Memory B cell (primary cell): Measurements from ENCODE around the gene C1QL4.
"Not testable (repeated sequence)": the region's sequence is repeated elsewhere in the genome, so short reads cannot be mapped to it uniquely, and the experiment has no call there.

ENCODE experiments used
- ATAC-seq: fragments of 150-1000 bp; cut with Tn5 transposase; 2 replicates; pipeline ENCODE4 v1.10.0; 2021; ENCODE audit warnings: low read depth, mild to moderate bottlenecking, moderate library complexity
- DNase-seq, 2 donors: peaks; one replicate each; pipeline ENCODE4 v3.0.0; 2022; ENCODE audit warnings: low spot score in 2 of 2
- H3K27ac Mint-ChIP-seq: one replicate; pipeline ENCODE4 v1.8.0; 2022; ENCODE audit warnings: mild to moderate bottlenecking, moderate library complexity, mixed read lengths
- H3K27me3 Mint-ChIP-seq: one replicate; pipeline ENCODE4 v1.8.0; 2022; ENCODE audit warnings: mixed read lengths
- H3K36me3 Mint-ChIP-seq: one replicate; pipeline ENCODE4 v1.8.0; 2022; ENCODE audit warnings: mild to moderate bottlenecking, mixed read lengths
- H3K4me1 Mint-ChIP-seq: one replicate; pipeline ENCODE4 v1.8.0; 2022; ENCODE audit warnings: mixed read lengths
- H3K4me3 Mint-ChIP-seq: one replicate; pipeline ENCODE4 v1.8.0; 2022; ENCODE audit warnings: mild to moderate bottlenecking, moderate library complexity, mixed read lengths
- H3K9me3 Mint-ChIP-seq: one replicate; pipeline ENCODE4 v1.8.0; 2022; ENCODE audit warnings: mixed read lengths

The C1QL4 gene

DNA sequence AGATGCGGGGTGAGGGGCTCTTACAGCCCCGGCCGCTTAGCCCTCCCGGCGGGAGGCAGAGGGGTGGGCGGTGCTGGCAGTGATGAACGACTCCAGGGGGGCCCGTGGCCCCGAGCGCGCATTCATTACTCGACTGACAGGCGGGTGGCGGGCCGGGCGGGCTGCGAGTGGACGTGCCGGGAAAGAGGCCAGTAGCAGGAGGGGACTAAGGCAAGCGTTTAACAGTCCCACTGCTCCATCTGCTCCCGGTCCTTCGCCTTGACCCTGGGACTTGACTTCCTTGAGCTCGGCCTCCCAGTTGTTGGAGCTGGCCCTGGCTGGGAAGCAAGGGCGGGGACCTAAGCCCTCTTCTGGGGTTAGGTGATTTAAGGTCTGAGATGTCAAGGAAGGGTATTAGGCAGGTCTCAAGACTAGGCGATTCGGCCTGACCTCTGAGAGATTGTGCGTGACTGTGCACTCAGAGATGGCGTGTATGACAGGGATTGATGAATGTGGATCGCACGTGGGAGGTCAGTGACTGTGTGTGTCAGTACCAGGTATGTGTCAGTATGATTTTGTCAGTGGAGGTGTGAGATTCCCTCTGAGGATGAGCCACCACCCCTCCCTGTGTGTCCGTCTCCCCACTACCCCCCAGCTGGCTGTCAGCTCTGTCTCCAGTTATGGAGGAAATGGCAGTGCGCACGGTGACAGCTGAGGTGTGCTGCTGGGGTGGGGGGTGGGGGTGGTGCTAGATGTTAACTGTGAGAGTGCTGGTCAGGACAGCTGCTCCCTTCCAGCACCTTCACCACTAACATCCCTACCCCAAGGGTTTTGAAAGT lies 6.1 kb upstream of the C1QL4 start:
- Mint-ChIP-seq H3K9me3 (no peaks in the 10 kb centered on the region), H3K27me3 (peaks cover 15% of the 10 kb centered on the region), H3K27ac (no peak overlapping the region), H3K4me1 (peaks cover 33% of the 10 kb centered on the region), H3K36me3 (no peaks in the 10 kb centered on the region), H3K4me3 (peak overlapping the region; percentile 70)
- ATAC-seq (no peak), DNase-seq (peak in 1 of 2 donors; percentile 35)

DNA sequence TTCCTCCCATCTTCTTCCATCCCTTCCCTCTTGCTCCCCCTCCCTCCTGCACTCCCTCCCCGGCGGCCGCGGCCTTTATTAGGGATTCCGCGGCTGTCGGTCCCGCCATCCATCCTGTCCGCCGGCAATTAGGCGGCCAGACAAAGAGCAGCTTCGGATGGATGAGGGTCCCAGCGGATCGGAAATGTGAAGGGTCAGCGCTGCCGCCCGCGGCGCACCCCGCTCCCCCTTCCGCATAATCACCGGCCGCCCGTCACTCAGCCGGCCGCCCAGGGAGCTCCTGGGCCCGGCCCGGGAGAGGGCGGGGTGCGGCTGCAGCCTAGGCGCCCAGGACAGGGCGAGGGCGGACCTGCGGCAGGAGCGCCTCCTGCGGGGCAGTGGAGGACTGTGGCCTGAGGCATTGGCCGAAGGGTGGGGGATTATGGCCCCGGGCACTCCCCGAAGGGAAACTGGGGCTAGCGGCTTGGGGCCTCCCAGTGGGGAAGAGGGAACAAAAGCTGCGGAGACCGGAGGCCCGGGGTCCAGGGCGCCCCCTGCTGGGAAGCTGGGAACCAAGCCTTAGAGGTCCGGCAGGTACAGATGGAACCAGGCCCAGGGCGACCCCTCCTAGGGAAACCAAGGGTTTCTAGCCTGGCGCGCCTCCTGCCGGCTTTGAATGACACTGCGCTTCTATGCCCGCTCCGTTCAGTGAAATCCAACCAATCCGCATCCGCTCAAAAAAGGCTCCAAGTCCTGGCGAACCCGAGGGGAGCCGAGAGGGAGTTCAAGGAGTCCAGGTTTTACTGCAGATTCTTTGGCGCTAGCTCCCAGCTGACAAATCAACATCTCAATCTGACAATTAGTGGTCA lies 5.3 kb upstream of the C1QL4 start:
- no peaks in the 10 kb centered on the region for H3K36me3 Mint-ChIP-seq
- peak; percentile 68 to 71 for DNase-seq
- no peaks in the 10 kb centered on the region for H3K9me3 Mint-ChIP-seq
- peaks cover 21% of the 10 kb centered on the region for H3K27me3 Mint-ChIP-seq
- H3K27ac Mint-ChIP-seq: no peak overlapping the region
- H3K4me1 Mint-ChIP-seq: peaks cover 37% of the 10 kb centered on the region
- ATAC-seq: peak; percentile 63
- H3K4me3 Mint-ChIP-seq: peak overlapping the region; percentile 70

- peaks cover 21% of the 10 kb centered on the region for H3K27me3 Mint-ChIP-seq
- no peak overlapping the region for H3K27ac Mint-ChIP-seq
- ATAC-seq (no peak), DNase-seq (no peak)
- H3K36me3 Mint-ChIP-seq: no peaks in the 10 kb centered on the region
- peaks cover 35% of the 10 kb centered on the region for H3K4me1 Mint-ChIP-seq
- H3K4me3 Mint-ChIP-seq: no peak overlapping the region
- no peaks in the 10 kb centered on the region for H3K9me3 Mint-ChIP-seq
Observed at GRCh38 chr12:49341777-49342065, 4.7 kb upstream of the C1QL4 start.

DNA sequence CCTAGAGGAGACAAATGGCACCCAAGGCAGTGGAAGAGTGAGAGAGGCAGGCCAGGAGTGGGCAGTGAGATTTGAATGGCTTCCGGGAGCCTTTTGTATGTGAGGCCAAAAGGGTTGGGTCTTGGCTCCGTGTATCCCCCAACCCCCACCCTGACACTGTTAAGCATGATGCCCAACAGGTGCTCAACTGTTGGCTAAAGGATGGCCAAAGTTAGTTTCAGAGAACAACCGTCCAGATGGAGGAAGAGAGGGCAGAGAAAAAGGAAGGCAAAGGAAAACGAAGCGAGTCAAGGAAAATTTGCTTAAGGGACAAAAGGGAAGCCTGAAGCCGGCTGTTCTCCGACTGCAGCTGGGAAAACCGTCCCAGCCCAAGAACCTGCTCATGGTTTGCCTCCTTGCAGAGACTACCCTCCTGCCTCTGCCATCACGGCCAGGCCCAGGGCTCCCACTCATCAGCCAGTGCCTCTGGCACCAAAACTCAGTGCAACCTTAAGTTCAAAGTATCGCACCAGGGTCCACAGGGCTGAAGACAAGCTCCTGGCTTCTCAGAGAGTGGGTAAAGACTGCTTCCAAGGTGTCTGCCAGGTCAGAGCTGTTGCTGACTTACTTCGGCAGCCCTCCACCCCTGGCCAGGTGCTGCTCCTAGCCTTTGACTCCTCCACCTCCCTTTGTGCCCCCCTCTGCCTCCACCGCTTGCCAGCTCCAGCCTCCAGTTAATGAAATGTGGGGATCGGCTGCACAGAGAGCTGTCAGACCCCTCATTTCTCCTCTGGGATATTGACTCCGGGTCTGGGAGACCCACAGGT lies 4.2 kb upstream of the C1QL4 start:
- H3K4me3 Mint-ChIP-seq: no peak overlapping the region
- no peak for DNase-seq
- H3K4me1 Mint-ChIP-seq: peaks cover 29% of the 10 kb centered on the region
- no peaks in the 10 kb centered on the region for H3K9me3 Mint-ChIP-seq
- no peaks in the 10 kb centered on the region for H3K36me3 Mint-ChIP-seq
- H3K27ac Mint-ChIP-seq: no peak overlapping the region
- no peak for ATAC-seq
- H3K27me3 Mint-ChIP-seq: peaks cover 16% of the 10 kb centered on the region

GRCh38 chr12:49340095-49340870 lies 3.3 kb upstream of the C1QL4 start:
- H3K36me3 Mint-ChIP-seq: no peaks in the 10 kb centered on the region
- no peak overlapping the region for H3K27ac Mint-ChIP-seq
- ATAC-seq (no peak), DNase-seq (no peak)
- H3K9me3 Mint-ChIP-seq: no peaks in the 10 kb centered on the region
- peaks cover 21% of the 10 kb centered on the region for H3K4me1 Mint-ChIP-seq
- peaks cover 20% of the 10 kb centered on the region for H3K27me3 Mint-ChIP-seq
- H3K4me3 Mint-ChIP-seq: no peak overlapping the region

DNA sequence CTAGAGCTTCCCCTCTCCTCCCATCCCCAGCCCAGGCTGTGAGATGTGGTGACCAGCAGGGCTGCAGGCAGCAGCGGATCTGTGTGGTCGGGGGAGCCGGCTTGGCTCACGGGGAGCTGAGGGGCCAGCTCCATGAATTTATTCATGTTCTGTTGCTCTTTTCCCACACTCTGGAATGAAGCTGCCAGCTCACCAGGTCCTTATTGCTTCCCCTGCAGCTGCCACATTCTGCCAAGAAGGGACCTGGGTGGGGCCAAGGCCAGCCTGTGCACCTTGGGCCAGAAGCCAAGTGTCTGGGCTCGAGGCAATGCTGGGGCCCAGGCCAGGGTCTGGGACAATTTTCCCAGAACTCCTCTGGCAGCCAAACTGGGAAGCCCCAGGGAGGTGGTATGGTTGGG lies 2.5 kb upstream of the C1QL4 start:
- Mint-ChIP-seq H3K4me3 (no peak overlapping the region), H3K36me3 (no peaks in the 10 kb centered on the region), H3K4me1 (peaks cover 21% of the 10 kb centered on the region), H3K9me3 (no peaks in the 10 kb centered on the region), H3K27ac (no peak overlapping the region), H3K27me3 (peaks cover 26% of the 10 kb centered on the region)
- DNase-seq: no peak
- ATAC-seq: no peak

DNA sequence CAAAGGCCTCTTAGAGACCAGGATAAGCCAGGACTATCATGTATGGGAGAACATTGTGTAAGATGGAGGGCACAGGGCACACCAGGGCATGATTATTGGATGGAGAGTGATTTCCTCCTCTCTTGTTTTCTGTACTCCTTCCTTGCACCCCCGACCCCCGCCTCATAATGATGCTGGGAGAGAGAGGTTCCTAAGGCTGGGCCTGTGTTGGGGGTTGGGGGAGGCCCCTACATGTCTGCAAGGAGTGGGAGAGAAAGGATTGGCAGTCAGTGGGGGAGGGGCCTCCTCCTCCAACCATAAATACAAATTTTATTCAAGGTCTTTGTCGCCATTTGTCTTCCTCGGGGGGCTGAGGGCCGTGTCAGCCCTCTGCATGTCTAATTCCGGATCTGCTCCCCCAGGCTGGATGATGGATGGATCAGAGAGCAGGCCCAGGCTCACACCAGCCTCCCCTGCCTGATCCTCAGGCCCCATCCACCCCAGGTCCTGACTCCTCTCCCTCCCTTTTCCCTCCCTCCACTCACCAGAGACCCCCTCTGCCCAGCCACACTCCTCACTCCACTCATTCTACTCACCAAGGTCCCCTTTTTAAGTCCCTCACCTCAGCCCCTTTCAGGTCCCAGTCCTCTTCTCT lies 2.0 kb upstream of the C1QL4 start:
- no peaks in the 10 kb centered on the region for H3K36me3 Mint-ChIP-seq
- DNase-seq (no peak), ATAC-seq (no peak)
- H3K27ac Mint-ChIP-seq: no peak overlapping the region
- H3K27me3 Mint-ChIP-seq: peaks cover 27% of the 10 kb centered on the region
- H3K4me3 Mint-ChIP-seq: no peak overlapping the region
- no peaks in the 10 kb centered on the region for H3K9me3 Mint-ChIP-seq
- H3K4me1 Mint-ChIP-seq: peaks cover 18% of the 10 kb centered on the region

DNA sequence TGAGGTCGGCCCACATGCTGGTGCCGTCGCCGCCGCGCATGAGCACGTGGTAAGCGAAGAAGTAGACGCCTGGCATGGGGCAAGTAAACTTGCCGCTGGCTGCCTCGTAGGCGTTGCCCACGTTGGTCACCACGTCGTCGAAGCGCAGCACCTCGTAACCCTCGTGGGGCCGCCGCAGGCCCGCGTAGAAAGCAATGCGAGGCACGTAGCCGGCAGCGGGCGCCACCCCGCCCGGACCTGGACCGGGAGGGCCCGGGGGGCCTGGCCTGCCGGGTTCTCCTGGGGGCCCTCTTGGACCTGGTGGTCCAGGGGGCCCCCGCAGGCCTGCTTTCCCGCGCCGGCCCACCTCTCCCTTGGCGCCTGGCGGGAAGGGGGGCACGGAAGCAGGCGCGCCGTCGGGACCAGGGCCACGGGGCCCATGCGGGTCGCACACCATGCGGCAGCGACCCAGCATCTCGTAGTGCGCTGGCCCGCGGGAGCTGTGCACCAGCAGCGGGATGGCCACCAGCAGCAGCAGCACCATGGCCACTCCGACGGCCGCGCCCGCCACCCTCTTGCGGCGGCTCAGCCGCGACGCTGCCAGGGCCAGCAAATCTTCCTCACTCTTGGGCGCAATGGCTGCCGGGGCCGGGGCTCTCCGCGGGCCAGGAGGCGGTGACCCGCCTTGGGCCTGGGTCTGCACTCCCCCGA lies 888 bp downstream of the C1QL4 start:
- ATAC-seq (no peak), DNase-seq (no peak)
- peaks cover 30% of the 10 kb centered on the region for H3K27me3 Mint-ChIP-seq
- H3K4me1 Mint-ChIP-seq: peaks cover 14% of the 10 kb centered on the region
- no peak overlapping the region for H3K27ac Mint-ChIP-seq
- H3K4me3 Mint-ChIP-seq: no peak overlapping the region
- H3K9me3 Mint-ChIP-seq: no peaks in the 10 kb centered on the region
- no peaks in the 10 kb centered on the region for H3K36me3 Mint-ChIP-seq

GRCh38 chr12:49335118-49335954 lies 1.7 kb downstream of the C1QL4 start:
- no peak overlapping the region for H3K27ac Mint-ChIP-seq
- H3K4me3 Mint-ChIP-seq: no peak overlapping the region
- H3K9me3 Mint-ChIP-seq: no peaks in the 10 kb centered on the region
- H3K4me1 Mint-ChIP-seq: peaks cover 14% of the 10 kb centered on the region
- H3K27me3 Mint-ChIP-seq: peaks cover 33% of the 10 kb centered on the region
- no peak for DNase-seq
- no peak for ATAC-seq
- no peaks in the 10 kb centered on the region for H3K36me3 Mint-ChIP-seq

DNA sequence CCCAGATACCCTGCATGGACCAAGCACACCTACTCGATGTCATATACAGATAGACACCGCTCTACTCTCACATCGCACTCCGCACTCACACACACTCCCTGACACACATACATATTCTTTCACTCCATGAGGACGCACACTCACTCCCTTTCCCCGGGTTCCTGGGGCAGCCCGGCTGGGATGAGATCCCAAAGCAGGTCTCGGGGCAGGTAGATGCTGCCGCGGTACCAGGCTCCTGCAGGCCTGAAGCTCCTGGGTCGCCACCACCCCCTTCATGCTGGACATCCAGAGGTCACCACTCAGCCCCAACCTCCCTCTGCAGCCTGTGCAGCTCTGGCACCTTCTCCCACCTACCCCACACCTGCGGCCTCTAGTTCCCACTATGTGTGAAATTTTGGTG lies 2.3 kb downstream of the C1QL4 start:
- Mint-ChIP-seq H3K27ac (no peak overlapping the region), H3K36me3 (no peaks in the 10 kb centered on the region), H3K4me1 (peaks cover 14% of the 10 kb centered on the region), H3K9me3 (no peaks in the 10 kb centered on the region), H3K4me3 (no peak overlapping the region), H3K27me3 (peaks cover 33% of the 10 kb centered on the region)
- ATAC-seq (no peak), DNase-seq (no peak)

DNA sequence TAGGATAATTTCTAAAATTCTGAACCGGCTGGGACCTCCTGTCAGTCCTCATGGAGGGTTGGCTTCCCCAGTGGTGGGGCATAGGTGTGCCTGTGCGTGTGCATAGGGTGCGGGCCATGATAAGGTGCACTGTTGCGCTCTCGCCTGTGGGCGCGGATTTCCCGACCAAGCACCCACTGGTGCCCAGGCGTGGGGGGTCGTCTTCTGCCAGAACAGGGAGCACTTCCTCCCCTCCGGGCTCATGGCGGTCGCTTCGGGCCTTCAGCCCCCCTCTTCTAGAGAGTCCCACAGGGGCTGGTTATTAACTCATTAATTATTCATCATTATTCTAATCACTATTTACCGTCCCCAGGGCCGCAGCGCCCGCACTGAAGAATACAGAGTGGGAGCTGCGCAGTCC lies 2.8 kb downstream of the C1QL4 start:
- H3K4me1 Mint-ChIP-seq: peaks cover 14% of the 10 kb centered on the region

DNA sequence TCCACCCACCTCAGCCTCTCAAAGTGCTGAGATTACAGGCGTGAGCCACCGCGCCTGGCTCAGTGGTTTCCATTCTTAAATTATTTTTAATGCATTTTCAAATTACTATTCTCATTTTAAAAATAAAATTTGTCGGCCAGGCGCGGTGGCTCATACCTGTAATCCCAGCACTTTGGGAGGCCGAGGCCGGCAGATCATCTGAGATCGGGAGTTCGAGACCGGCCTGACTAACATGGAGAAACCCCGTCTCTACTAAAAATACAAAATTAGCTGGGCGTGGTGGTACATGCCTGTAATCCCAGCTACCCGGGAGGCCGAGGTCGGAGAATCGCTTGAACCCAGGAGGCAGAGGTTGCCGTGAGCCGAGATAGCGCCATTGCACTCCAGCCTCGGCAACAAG lies 3.2 kb downstream of the C1QL4 start:
- not testable (repeated sequence) for H3K36me3 Mint-ChIP-seq, H3K9me3 Mint-ChIP-seq, DNase-seq, H3K27ac Mint-ChIP-seq, ATAC-seq, H3K4me3 Mint-ChIP-seq
- H3K4me1 Mint-ChIP-seq: peaks cover 14% of the 10 kb centered on the region
- peaks cover 31% of the 10 kb centered on the region for H3K27me3 Mint-ChIP-seq

More for the DNA sequence above, 2.8 kb downstream of the C1QL4 start:
- DNase-seq: no peak
- Mint-ChIP-seq H3K36me3 (no peaks in the 10 kb centered on the region), H3K9me3 (no peaks in the 10 kb centered on the region), H3K4me3 (no peak overlapping the region), H3K27me3 (peaks cover 31% of the 10 kb centered on the region), H3K27ac (no peak overlapping the region)
- no peak for ATAC-seq
